GM23248 (cell line): ENCODE results near the gene STARD10.

Source experiments
- EZH2 ChIP-seq: fragments of 200-600 bp; sonication (generic); IDR thresholded peaks from 2 replicates; pipeline ENCODE4 v1.6.1; 2018; ENCODE audit warnings: antibody characterized with exemption, mild to moderate bottlenecking; ENCODE audit not compliant: insufficient read depth, poor library complexity, severe bottlenecking
- EZH2phosphoT487 ChIP-seq: fragments of 200-600 bp; sonication (generic); IDR thresholded peaks from 2 replicates; pipeline ENCODE4 v1.6.1; 2018; ENCODE audit warnings: antibody characterized with exemption, moderate library complexity, mild to moderate bottlenecking, low read depth; ENCODE audit not compliant: insufficient read depth

GRCh38 chr11:72826191-72826941, 32.5 kb upstream of the STARD10 start:
- TF ChIP-seq EZH2 (no peak), EZH2phosphoT487 (no peak)
